Mesodermal cell (in vitro differentiated cells): ENCODE results near the gene LUC7L3.

Source experiments
- H3K27ac ChIP-seq: 2 replicates; pipeline ENCODE4 v1.7.0; 2013; ENCODE audit warnings: mild to moderate bottlenecking, low read depth, low read length, moderate library complexity; ENCODE audit not compliant: severe bottlenecking
- H3K36me3 ChIP-seq: 2 replicates; pipeline ENCODE4 v1.7.1; 2013; ENCODE audit warnings: mild to moderate bottlenecking, low read length, moderate library complexity; ENCODE audit not compliant: control insufficient read depth, insufficient read depth
- H3K4me1 ChIP-seq: one replicate; pipeline ENCODE4 v1.7.1; 2013; ENCODE audit warnings: mild to moderate bottlenecking, low read length; ENCODE audit not compliant: insufficient read depth, control insufficient read depth, poor library complexity, severe bottlenecking
- H3K4me3 ChIP-seq: 2 replicates; pipeline ENCODE4 v1.7.0; 2013; ENCODE audit warnings: low read length, control low read depth, mild to moderate bottlenecking; ENCODE audit not compliant: insufficient read depth, poor library complexity, severe bottlenecking; ENCODE audit errors: extremely low read depth
- H3K9me3 ChIP-seq: 2 replicates; pipeline ENCODE4 v1.7.1; 2013; ENCODE audit warnings: mild to moderate bottlenecking, low read length, moderate library complexity; ENCODE audit not compliant: control insufficient read depth
- WGBS, 2 experiments: methylation state at CpG; one replicate each; pipeline ENCODE4 v1.1.5; 2013; ENCODE audit warnings: missing lambda C conversion rate in 2 of 2; ENCODE audit not compliant: insufficient coverage in 2 of 2; 5-methylcytosine and 5-hydroxymethylcytosine counted together

The LUC7L3 gene

DNA sequence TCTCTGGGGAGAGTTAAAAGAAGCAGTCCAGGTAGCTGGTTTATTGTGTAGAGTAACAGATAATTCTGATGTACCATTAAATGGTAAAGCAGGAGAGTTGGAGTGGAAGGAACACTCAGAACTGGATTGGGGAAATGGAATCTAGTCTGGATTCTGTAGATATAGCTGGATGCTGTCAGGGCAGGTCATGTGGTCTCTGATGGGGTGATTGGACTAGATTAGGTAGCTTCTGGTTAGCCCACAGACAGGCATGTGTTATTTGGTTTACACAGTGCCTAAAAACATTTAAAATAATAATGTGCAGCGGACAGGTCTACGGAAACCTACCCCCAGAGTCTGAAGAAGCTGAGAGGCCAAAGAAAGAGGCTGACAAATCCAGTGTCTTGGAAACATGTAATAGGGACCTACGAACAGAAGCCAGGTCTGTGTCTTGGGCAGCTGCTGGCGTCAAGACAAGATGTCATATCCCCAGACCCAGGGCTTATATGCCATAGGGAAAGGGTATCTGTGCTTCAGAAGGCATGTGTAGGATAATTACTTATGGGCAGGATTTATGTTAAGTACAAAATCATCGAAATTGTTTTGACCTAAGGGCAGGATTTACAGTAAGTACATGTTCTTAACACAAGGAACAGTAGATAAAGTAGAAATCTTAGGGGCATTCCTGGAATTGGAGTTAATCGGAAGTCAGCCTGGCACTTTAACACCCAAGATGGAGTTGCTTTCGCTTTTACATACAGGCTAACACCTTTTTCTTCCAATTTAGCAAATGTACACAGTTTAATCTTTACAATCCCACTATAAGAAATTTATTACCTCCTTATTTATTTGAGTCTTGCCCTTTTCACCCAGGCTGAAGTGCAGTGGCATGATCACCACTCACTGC is 12.4 kb downstream of the LUC7L3 start:
- Histone ChIP-seq H3K4me3 (no peak overlapping the region), H3K36me3 (peaks cover 31% of the 10 kb centered on the region), H3K27ac (no peak overlapping the region), H3K9me3 (no peaks in the 10 kb centered on the region), H3K4me1 (peaks cover 5% of the 10 kb centered on the region)
- WGBS, 2 experiments = 99 to 100% methylated on average over 7 of the region's 7 CpGs

DNA sequence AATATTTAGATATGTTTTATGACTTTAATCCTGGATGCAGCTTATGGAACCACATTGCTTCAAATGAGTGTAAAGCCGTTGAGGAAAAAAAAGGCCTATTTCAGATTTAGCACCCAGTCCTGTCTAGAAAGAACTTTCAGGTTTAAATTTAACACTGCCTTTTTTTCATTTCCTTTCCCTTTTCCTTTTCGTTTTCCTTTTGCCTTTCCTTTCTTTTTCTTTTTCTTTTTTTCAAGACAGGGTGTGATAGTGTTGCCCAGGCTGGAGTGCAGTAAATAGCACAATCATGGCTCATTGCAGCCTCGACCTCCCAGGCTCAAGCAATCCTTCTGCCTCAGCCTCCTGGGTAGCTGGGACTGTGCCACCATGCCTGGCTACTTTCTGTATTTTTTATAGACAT is 15.9 kb downstream of the LUC7L3 start:
- WGBS, 2 experiments = 83 to 100% methylated on average over 2 of the region's 3 CpGs
- Histone ChIP-seq H3K36me3 (peaks cover 54% of the 10 kb centered on the region), H3K4me1 (peaks cover 3% of the 10 kb centered on the region), H3K27ac (no peak overlapping the region), H3K9me3 (no peaks in the 10 kb centered on the region), H3K4me3 (no peak overlapping the region)

DNA sequence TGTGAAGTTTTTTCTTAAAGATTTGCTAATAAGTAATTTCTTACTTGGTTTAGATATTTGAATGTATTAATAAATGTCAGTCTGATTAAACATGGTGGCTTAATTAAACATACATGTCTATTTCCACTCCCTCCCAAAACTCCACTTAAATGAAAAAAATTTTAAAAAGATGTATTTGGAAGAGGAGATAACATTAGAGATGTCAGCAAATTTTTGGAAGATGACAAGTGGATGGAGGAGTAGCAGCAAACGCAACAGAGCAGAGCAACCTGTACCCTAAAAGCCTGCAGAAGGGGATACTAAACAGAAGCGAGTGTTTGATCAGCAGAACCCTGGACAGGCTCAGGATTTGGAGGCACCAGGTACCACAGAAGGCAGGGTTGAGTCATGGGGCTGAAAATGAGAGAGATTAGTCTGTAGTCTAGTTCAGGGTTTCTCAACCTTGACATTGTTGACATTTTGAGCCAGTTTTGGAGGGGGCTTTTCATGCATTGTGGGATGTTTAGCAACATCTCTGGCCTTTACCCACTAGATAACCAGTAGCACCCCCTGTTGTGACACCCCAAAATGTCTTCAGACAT is 17.8 kb downstream of the LUC7L3 start:
- 93 to 96% methylated on average over 2 of the region's 2 CpGs for WGBS, 2 experiments
- peaks cover 64% of the 10 kb centered on the region for H3K36me3 ChIP-seq

DNA sequence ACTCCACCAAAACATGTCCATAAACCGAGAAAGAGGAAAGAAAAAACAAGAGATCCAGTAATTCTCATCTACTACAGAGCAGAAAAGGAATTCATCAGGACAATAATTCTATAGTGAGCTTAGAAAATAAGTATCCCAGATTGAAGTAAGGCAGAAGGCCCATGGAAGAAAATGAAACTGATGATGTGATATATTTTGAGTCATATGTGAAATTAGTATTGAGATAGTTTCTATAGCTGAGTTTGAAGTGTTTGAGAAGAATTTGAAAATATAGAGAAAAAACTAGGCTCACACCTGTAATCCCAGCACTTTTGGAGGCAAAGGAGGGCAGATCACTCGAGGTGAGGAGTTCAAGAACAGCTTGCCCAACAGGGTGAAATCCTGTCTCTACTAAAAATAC is 19.7 kb downstream of the LUC7L3 start:
- 80% methylated on average over 2 of the region's 2 CpGs; no CpG with 5 or more reads in 1 of the 2 experiments for WGBS, 2 experiments
- Histone ChIP-seq H3K27ac (no peak overlapping the region), H3K4me3 (no peak overlapping the region), H3K9me3 (no peaks in the 10 kb centered on the region), H3K4me1 (no peaks in the 10 kb centered on the region), H3K36me3 (peaks cover 75% of the 10 kb centered on the region)

More for the DNA sequence above, 17.8 kb downstream of the LUC7L3 start:
- H3K27ac ChIP-seq = no peak overlapping the region
- H3K4me1 ChIP-seq = no peaks in the 10 kb centered on the region
- H3K4me3 ChIP-seq = no peak overlapping the region
- no peaks in the 10 kb centered on the region for H3K9me3 ChIP-seq

DNA sequence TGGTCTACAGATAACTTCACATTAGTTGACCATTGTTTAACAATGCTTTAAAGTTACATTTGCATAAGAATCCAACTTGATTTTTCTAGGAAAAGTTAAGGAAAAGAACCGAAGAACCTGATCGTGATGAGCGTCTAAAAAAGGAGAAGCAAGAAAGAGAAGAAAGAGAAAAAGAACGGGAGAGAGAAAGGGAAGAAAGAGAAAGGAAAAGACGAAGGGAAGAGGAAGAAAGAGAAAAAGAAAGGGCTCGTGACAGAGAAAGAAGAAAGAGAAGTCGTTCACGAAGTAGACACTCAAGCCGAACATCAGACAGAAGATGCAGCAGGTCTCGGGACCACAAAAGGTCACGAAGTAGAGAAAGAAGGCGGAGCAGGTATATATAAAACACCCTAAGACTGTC is 26.2 kb downstream of the LUC7L3 start:
- Histone ChIP-seq H3K9me3 (no peaks in the 10 kb centered on the region), H3K4me1 (no peaks in the 10 kb centered on the region), H3K27ac (no peak overlapping the region), H3K4me3 (no peak overlapping the region), H3K36me3 (peaks cover 93% of the 10 kb centered on the region)
- 94 to 97% methylated on average over 8 to 9 of the region's 12 CpGs for WGBS, 2 experiments

DNA sequence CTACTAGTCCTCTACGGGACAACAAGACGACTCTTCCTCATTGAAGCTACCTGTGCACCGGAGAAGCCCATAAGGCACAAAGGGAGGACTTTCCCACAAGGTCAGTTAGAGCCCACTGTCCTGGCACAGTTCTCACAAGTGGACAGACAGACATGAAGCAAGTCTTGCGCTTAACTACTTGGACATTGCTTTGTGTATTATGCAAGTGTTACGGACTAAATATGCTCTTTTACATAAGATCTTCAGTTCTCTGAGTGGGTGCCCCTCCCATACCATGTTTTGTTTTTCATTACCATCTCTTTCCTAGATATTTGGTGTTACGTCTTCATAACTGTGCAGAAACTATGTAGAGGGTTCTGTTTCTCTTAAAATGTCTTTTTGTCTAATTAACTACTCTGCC is 29.8 kb downstream of the LUC7L3 start:
- H3K9me3 ChIP-seq = no peaks in the 10 kb centered on the region
- H3K36me3 ChIP-seq = peaks cover 90% of the 10 kb centered on the region
- H3K4me1 ChIP-seq = no peaks in the 10 kb centered on the region
- H3K4me3 ChIP-seq = no peak overlapping the region
- no peak overlapping the region for H3K27ac ChIP-seq
- 97 to 100% methylated on average over 3 to 5 of the region's 6 CpGs for WGBS, 2 experiments

DNA sequence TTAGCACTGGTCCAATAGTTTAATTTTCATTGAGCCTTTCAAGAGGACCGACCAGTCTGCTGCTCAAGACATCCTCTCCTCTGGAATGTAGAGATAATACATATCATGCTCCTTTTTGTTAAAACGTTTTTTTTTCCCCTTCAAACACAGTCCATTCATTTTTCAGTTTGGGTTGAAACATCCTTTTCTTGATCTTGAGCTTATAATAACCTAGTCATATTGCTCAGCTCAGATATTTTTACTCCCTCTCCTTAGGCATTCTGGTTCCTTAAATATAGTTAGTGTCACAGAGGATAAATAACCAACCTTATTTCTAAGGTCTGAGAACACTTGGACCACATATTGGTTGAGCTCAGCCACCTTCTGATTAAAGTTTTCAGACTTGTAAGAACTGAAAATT is 35.1 kb downstream of the LUC7L3 start:
- Histone ChIP-seq H3K4me3 (no peak overlapping the region), H3K4me1 (no peaks in the 10 kb centered on the region), H3K36me3 (peaks cover 54% of the 10 kb centered on the region), H3K9me3 (no peaks in the 10 kb centered on the region), H3K27ac (no peak overlapping the region)
- 67 to 83% methylated on average over 1 to 2 of the region's 2 CpGs for WGBS, 2 experiments

DNA sequence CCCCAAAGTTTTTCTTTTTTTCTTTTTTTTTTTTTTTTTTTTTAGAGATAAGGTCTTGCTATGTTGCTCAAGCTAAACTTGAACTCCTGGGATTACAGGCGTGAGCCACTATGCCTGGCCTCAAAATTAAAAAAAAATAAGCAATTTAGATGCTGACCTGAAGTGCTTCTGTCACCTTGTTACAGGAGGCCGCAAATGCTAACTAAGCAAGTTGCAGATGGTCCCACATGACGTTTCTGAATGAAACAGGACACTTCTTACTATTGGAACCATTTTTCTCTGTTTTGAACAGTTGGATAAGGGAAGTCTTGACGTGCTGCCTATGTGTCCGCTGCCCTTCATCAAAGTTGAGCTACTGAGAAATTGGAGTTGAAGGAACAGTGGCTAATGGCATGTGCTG is 39.1 kb downstream of the LUC7L3 start:
- 82 to 86% methylated on average over 4 to 5 of the region's 5 CpGs for WGBS, 2 experiments

DNA sequence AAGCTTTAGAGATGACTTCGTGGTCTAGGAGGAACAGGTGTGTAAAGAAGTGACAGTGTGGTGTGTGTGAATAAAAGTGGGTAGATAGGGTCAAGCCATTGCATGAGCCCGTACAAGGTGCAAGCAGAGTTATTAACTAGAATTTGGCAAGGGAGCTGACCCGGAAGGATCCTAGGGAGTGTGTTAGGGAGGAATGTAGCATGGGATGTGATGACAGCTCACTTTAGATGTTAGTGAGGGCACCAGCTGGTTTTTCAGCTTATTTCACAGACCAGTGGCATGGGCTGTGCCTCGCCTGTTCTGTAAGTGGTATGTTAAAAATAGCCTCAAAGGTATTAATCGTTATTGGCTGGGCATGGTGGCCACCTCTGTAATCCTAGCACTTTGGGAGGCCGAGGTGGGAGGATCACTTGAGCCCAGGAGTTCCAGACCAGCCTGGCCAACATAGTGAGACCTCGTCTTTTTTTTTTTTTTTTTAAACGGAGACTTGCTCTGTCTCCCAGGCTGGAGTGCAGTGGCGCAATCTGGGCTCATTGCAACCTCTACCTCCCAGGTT is 39.7 kb downstream of the LUC7L3 start:
- H3K4me3 ChIP-seq = no peak overlapping the region
- H3K4me1 ChIP-seq = peaks cover 2% of the 10 kb centered on the region
- H3K27ac ChIP-seq = no peak overlapping the region
- 80 to 89% methylated on average over 5 to 8 of the region's 9 CpGs for whole genome bisulfite sequencing, 2 experiments
- no peaks in the 10 kb centered on the region for H3K9me3 ChIP-seq
- peaks cover 17% of the 10 kb centered on the region for H3K36me3 ChIP-seq

More for the DNA sequence above, 39.1 kb downstream of the LUC7L3 start:
- Histone ChIP-seq H3K9me3 (no peaks in the 10 kb centered on the region), H3K27ac (no peak overlapping the region), H3K4me1 (no peaks in the 10 kb centered on the region), H3K36me3 (peaks cover 22% of the 10 kb centered on the region), H3K4me3 (no peak overlapping the region)

DNA sequence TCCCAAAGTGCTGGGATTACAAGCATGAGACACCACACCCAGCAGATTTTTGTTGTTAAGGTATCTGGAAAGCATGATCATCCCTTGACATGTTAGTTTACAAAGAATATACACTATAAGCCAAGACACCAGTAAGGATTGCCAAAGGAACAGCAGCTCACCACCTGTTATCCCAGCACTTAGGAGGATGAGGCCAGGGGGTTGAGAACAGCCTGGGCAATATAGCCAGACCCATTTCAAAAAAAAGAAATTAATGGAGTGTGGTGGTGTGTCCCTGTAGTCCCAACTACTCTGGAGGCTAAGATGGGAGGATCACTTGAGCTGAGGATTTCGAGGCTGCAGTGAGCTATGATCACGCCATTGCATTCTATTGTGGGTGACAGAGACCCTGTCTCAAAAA is 42.8 kb downstream of the LUC7L3 start:
- Histone ChIP-seq H3K4me3 (no peak overlapping the region), H3K4me1 (peaks cover 5% of the 10 kb centered on the region), H3K9me3 (no peaks in the 10 kb centered on the region), H3K36me3 (no peaks in the 10 kb centered on the region), H3K27ac (no peak overlapping the region)
- 100% methylated on average over 1 of the region's 2 CpGs; no CpG with 5 or more reads in 1 of the 2 experiments for WGBS, 2 experiments
